Nephron (organoid): ENCODE data around the gene UBE2E3.

Source experiments
- H3K27ac Mint-ChIP-seq, 3 experiments: 2 replicates each; pipeline ENCODE4 v1.8.0; 2020; ENCODE audit warnings: mixed read lengths in 3 of 3, mild to moderate bottlenecking in 2 of 3, moderate library complexity in 1 of 3
- H3K27me3 Mint-ChIP-seq: 2 replicates; pipeline ENCODE4 v1.8.0; 2021; ENCODE audit warnings: low read depth, mild to moderate bottlenecking, moderate library complexity, mixed read lengths
- H3K36me3 Mint-ChIP-seq: 2 replicates; pipeline ENCODE4 v1.8.0; 2020; ENCODE audit warnings: low read depth, mixed read lengths
- H3K4me1 Mint-ChIP-seq: 2 replicates; pipeline ENCODE4 v1.8.0; 2020; ENCODE audit warnings: mixed read lengths
- H3K4me3 Mint-ChIP-seq, 3 experiments: 2 replicates each; pipeline ENCODE4 v1.8.0; 2020; ENCODE audit warnings: mild to moderate bottlenecking in 3 of 3, mixed read lengths in 3 of 3, moderate library complexity in 2 of 3
- H3K9me3 Mint-ChIP-seq: 2 replicates; pipeline ENCODE4 v1.8.0; 2020; ENCODE audit warnings: mixed read lengths
- CTCF ChIP-seq, 3 experiments: fragments of 200-600 bp; sonication (generic); IDR thresholded peaks; one replicate each; pipeline ENCODE4 v1.5.0; 2021; ENCODE audit warnings: antibody characterized with exemption in 3 of 3; ENCODE audit not compliant: unreplicated experiment in 3 of 3

UBE2E3 gene

DNA sequence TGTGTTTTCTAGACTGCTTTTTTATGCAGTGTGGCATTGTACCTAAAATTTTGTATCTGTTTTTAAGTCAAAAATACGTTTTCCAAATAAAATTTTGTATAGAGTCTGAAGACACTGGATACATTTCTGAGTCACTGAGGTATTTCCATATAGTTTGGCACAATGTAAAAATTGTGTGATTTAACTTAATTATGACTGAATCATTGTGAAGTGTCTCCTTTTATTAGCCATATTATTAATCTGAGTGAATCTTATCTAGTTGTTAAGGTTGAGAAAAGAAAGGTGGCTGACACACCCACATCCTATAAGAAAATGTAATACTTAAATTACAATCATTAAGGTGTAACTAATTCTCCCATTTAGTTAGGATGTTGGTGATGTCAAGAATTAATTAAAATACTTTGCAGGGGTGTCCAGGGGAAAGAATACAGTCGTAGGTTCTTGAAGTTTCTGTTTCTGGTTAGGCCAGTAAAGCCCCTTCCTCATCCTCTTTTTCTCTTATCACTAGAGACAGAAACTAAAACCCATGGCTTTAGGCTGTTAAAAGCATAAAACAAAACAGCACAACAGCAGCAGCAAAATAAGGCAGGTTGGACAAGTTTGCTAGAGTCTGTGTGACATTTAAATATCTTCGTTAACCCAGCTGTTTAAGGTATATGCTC, 71.6 kb downstream of the UBE2E3 start:
- no peak for TF ChIP-seq CTCF (IDR thresholded peaks at IDR 0.05; ENCODE audit: unreplicated experiment in 3 of 3)
- Mint-ChIP-seq H3K4me1 (peaks cover 19% of the 10 kb centered on the region), H3K27me3 (no peaks in the 10 kb centered on the region), H3K4me3 (no peak overlapping the region), H3K27ac (no peak overlapping the region), H3K9me3 (peaks cover 4% of the 10 kb centered on the region), H3K36me3 (peaks cover 30% of the 10 kb centered on the region)

- Mint-ChIP-seq H3K4me3 (no peak overlapping the region), H3K27ac (no peak overlapping the region), H3K4me1 (peaks cover 19% of the 10 kb centered on the region), H3K27me3 (no peaks in the 10 kb centered on the region), H3K9me3 (peaks cover 4% of the 10 kb centered on the region), H3K36me3 (peaks cover 35% of the 10 kb centered on the region)
- TF ChIP-seq CTCF (IDR thresholded peaks at IDR 0.05; ENCODE audit: unreplicated experiment in 3 of 3), result no peak
Observed at GRCh38 chr2:181052523-181052891, 72.1 kb downstream of the UBE2E3 start.

GRCh38 chr2:181054256-181054655, 73.9 kb downstream of the UBE2E3 start:
- H3K4me1 Mint-ChIP-seq, result peaks cover 23% of the 10 kb centered on the region

DNA sequence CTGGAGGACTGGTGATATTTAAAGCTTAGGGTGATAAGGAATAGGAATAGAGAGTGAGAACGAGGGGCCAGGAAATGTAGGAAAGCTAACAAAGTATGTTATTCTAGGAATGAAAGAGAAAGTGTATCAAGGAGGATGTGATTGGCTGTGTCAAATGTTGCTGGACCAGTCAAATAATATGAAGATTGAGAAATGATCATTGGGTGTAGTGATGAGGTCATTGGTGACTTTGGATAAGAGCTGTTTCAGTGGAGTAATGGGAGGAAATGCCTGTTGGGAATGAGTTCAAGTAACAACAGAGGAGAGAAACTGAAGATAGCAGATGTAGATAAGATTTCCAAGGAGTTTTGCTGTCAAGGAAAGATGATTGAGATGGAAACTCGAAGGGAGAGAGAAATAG, 74.4 kb downstream of the UBE2E3 start:
- no peaks in the 10 kb centered on the region for H3K27me3 Mint-ChIP-seq
- H3K9me3 Mint-ChIP-seq, result peaks cover 4% of the 10 kb centered on the region
- peaks cover 37% of the 10 kb centered on the region for H3K36me3 Mint-ChIP-seq
- H3K27ac Mint-ChIP-seq, result no peak overlapping the region
- TF ChIP-seq CTCF (IDR thresholded peaks at IDR 0.05; ENCODE audit: unreplicated experiment in 3 of 3), result no peak
- H3K4me1 Mint-ChIP-seq, result peaks cover 23% of the 10 kb centered on the region
- no peak overlapping the region for H3K4me3 Mint-ChIP-seq

More at GRCh38 chr2:181054256-181054655, 73.9 kb downstream of the UBE2E3 start:
- H3K4me3 Mint-ChIP-seq, result no peak overlapping the region
- H3K27ac Mint-ChIP-seq, result no peak overlapping the region
- H3K9me3 Mint-ChIP-seq, result peaks cover 4% of the 10 kb centered on the region
- TF ChIP-seq CTCF (IDR thresholded peaks at IDR 0.05; ENCODE audit: unreplicated experiment in 3 of 3), result no peak
- no peaks in the 10 kb centered on the region for H3K27me3 Mint-ChIP-seq
- peaks cover 37% of the 10 kb centered on the region for H3K36me3 Mint-ChIP-seq

DNA sequence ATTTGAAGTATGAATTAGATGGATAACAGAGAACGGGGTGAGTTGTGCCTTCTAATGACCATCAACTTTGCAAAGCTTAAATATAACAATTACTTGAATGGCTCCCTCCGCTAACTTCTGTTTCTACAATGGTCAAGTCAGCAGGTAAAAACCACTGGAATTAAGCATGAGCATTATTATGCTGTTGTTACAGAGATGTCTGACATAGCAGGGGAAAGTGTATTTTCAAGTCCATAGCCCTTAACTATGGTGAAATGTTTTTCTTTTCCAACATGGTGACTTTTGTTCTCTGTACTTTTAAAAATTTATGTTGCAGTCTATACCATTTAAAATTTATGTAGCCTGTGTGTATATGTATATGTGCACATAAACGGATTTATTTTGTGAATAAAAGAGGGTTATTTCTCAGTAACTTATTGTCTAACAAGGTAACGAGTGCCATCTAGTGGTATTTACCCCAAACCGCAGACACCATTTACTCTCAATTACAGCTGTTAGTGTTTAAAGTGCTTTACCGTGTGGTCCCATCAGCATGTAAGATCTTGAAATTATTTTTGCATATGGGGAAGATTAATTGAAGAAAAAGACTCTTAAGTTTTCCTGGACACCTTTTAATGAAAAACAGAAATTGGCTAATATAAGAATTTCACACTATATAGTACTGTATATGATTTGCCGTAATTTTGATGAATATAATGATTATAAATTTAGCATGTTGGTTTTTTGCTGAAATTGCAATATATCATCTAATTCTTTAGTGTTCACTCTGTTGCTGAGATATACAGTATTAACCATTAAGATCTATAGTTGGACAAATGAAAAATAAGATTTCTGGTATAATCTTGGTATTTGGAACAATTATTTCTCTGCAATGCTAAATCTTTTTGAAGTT, 78.2 kb downstream of the UBE2E3 start:
- Mint-ChIP-seq H3K27ac (no peak overlapping the region), H3K4me1 (peaks cover 9% of the 10 kb centered on the region), H3K9me3 (peaks cover 4% of the 10 kb centered on the region), H3K27me3 (no peaks in the 10 kb centered on the region), H3K4me3 (no peak overlapping the region), H3K36me3 (peaks cover 55% of the 10 kb centered on the region)
- peak; percentile 26 to 68 (median 41) for TF ChIP-seq CTCF (IDR thresholded peaks at IDR 0.05; ENCODE audit: unreplicated experiment in 3 of 3)
